NCI-H82 (cell line): ENCODE measurements around the gene NLN.
"Not testable (repeated sequence)": the region's sequence is repeated elsewhere in the genome, so short reads cannot be mapped to it uniquely, and the experiment has no call there.

Experiments
- DNase-seq: peaks from one replicate; lab custom pipeline; 2025; lab: John Stamatoyannopoulos, UW

The NLN gene

GRCh38 chr5:65721720-65722574 is at the start of gene NLN, which contains the start of gene SGTB:
TSS of gene NLN (plus strand) at chr5:65722205. CDS start at chr5:65722374, 169 bp downstream.
TSS of gene SGTB (minus strand) at chr5:65722109. CDS start at chr5:65720807, 1,302 bp downstream.
- DNase-seq, result peak; percentile 83

- no peak for DNase-seq
Measured at GRCh38 chr5:65672796-65673195, 49.2 kb upstream of the NLN start.

GRCh38 chr5:65674749-65675148 is 47.3 kb upstream of the NLN start:
- DNase-seq, result no peak

- not testable (repeated sequence) for DNase-seq
Measured at GRCh38 chr5:65676056-65676455, 45.9 kb upstream of the NLN start.

- no peak for DNase-seq
Measured at GRCh38 chr5:65682148-65682547, 39.9 kb upstream of the NLN start.

GRCh38 chr5:65693121-65693520 is 28.9 kb upstream of the NLN start:
- no peak for DNase-seq

- no peak for DNase-seq
Measured at GRCh38 chr5:65695162-65695755, 26.7 kb upstream of the NLN start.

GRCh38 chr5:65695896-65696295 is 26.1 kb upstream of the NLN start:
- DNase-seq, result no peak

- DNase-seq, result no peak
Measured at GRCh38 chr5:65696892-65697291, 25.1 kb upstream of the NLN start.

GRCh38 chr5:65699338-65699737 is 22.7 kb upstream of the NLN start:
- DNase-seq, result no peak

- DNase-seq, result no peak
Measured at GRCh38 chr5:65702036-65702435, 20.0 kb upstream of the NLN start.

GRCh38 chr5:65704621-65705239 is 17.3 kb upstream of the NLN start:
- peak; percentile 32 for DNase-seq

- no peak for DNase-seq
Measured at GRCh38 chr5:65707663-65708062, 14.3 kb upstream of the NLN start.

GRCh38 chr5:65708145-65708544 is 13.9 kb upstream of the NLN start:
- DNase-seq, result no peak

- no peak for DNase-seq
Measured at GRCh38 chr5:65718576-65719310, 3.3 kb upstream of the NLN start.

GRCh38 chr5:65721050-65721719 is 820 bp upstream of the NLN start:
- peak; percentile 64 for DNase-seq

GRCh38 chr5:65722575-65723403 is 784 bp downstream of the NLN start:
- peak; percentile 73 for DNase-seq

- DNase-seq, result no peak
Measured at GRCh38 chr5:65727491-65728156, 5.6 kb downstream of the NLN start.

- DNase-seq, result no peak
Measured at GRCh38 chr5:65728218-65728617, 6.2 kb downstream of the NLN start.

GRCh38 chr5:65730910-65731309 is 8.9 kb downstream of the NLN start:
- no peak for DNase-seq
